GM12872 (cell line): Measurements from ENCODE around the gene FOXN1.

Experiments
- CTCF ChIP-seq: IDR thresholded peaks from 3 replicates; pipeline ENCODE4 v1.5.1; 2011; ENCODE audit warnings: low read depth, mild to moderate bottlenecking, low read length, moderate library complexity; ENCODE audit not compliant: insufficient read depth

FOXN1 gene

GRCh38 chr17:28549236-28550132, 43.3 kb downstream of the FOXN1 start:
- peak; percentile 38; the same call in 2 of the 3 replicates for TF ChIP-seq CTCF

- TF ChIP-seq CTCF = no peak
Measured at GRCh38 chr17:28550858-28551257, 44.7 kb downstream of the FOXN1 start.

GRCh38 chr17:28551421-28552175, 45.5 kb downstream of the FOXN1 start:
- no peak for TF ChIP-seq CTCF

GRCh38 chr17:28552176-28552999, 46.2 kb downstream of the FOXN1 start, which contains the start of gene UNC119:
TSS of gene UNC119 (minus strand) at chr17:28552624. CDS start at chr17:28552557, 67 bp downstream.
- TF ChIP-seq CTCF = no peak

GRCh38 chr17:28553000-28553505, 46.9 kb downstream of the FOXN1 start:
- TF ChIP-seq CTCF = no peak

- TF ChIP-seq CTCF = peak; percentile 50; the same call in 2 of the 3 replicates
Measured at GRCh38 chr17:28554565-28554964, 48.4 kb downstream of the FOXN1 start.
